MV-4-11 (cell line): ENCODE measurements around the gene AFF2.

Source experiments
- DNase-seq: peaks from one replicate; lab custom pipeline; 2025; lab: John Stamatoyannopoulos, UW

The AFF2 gene

GRCh38 chrX:148928811-148929210 lies 428.4 kb downstream of the AFF2 start:
- DNase-seq, result no peak

GRCh38 chrX:148929686-148930085 lies 429.3 kb downstream of the AFF2 start:
- DNase-seq, result no peak

GRCh38 chrX:148930206-148930729 lies 429.9 kb downstream of the AFF2 start:
- DNase-seq, result no peak

- no peak for DNase-seq
Measured at GRCh38 chrX:148933881-148934280, 433.5 kb downstream of the AFF2 start.

- no peak for DNase-seq
Measured at GRCh38 chrX:148938348-148938747, 437.9 kb downstream of the AFF2 start.

GRCh38 chrX:148940411-148940996 lies 440.1 kb downstream of the AFF2 start:
- DNase-seq, result no peak

GRCh38 chrX:148942754-148943153 lies 442.3 kb downstream of the AFF2 start:
- DNase-seq, result peak; percentile 31

GRCh38 chrX:148947399-148947975 lies 447.1 kb downstream of the AFF2 start:
- no peak for DNase-seq

- DNase-seq, result no peak
Measured at GRCh38 chrX:148956352-148956751, 455.9 kb downstream of the AFF2 start.

GRCh38 chrX:148958901-148959300 lies 458.5 kb downstream of the AFF2 start:
- DNase-seq, result no peak

- no peak for DNase-seq
Measured at GRCh38 chrX:148960060-148960459, 459.6 kb downstream of the AFF2 start.

- DNase-seq, result no peak
Measured at GRCh38 chrX:148961985-148962384, 461.6 kb downstream of the AFF2 start.

- no peak for DNase-seq
Measured at GRCh38 chrX:148976571-148977400, 476.4 kb downstream of the AFF2 start.

- DNase-seq, result no peak
Measured at GRCh38 chrX:148979786-148980185, 479.4 kb downstream of the AFF2 start.

- DNase-seq, result no peak
Measured at GRCh38 chrX:148984238-148984637, 483.8 kb downstream of the AFF2 start.

GRCh38 chrX:148991502-148991901 lies 491.1 kb downstream of the AFF2 start:
- no peak for DNase-seq

- DNase-seq, result no peak
Measured at GRCh38 chrX:148995661-148996060, 495.2 kb downstream of the AFF2 start.

GRCh38 chrX:149002320-149002719 lies 501.9 kb downstream of the AFF2 start:
- no peak for DNase-seq

GRCh38 chrX:149003863-149004660 lies 503.6 kb downstream of the AFF2 start:
- DNase-seq, result no peak

- DNase-seq, result no peak
Measured at GRCh38 chrX:149004936-149005335, 504.5 kb downstream of the AFF2 start.

- no peak for DNase-seq
Measured at GRCh38 chrX:149006235-149006634, 505.8 kb downstream of the AFF2 start.

- DNase-seq, result no peak
Measured at GRCh38 chrX:149007423-149007822, 507.0 kb downstream of the AFF2 start.
